GM18498 (cell line): ENCODE data around the gene CCDC38.

ENCODE experiments used
- ATAC-seq: cut with Tn5 transposase; IDR thresholded peaks from one replicate; pipeline ENCODE4 v1.9.1; 2021; ENCODE audit warnings: mild to moderate bottlenecking, moderate library complexity; ENCODE audit not compliant: unreplicated experiment

CCDC38 gene

DNA sequence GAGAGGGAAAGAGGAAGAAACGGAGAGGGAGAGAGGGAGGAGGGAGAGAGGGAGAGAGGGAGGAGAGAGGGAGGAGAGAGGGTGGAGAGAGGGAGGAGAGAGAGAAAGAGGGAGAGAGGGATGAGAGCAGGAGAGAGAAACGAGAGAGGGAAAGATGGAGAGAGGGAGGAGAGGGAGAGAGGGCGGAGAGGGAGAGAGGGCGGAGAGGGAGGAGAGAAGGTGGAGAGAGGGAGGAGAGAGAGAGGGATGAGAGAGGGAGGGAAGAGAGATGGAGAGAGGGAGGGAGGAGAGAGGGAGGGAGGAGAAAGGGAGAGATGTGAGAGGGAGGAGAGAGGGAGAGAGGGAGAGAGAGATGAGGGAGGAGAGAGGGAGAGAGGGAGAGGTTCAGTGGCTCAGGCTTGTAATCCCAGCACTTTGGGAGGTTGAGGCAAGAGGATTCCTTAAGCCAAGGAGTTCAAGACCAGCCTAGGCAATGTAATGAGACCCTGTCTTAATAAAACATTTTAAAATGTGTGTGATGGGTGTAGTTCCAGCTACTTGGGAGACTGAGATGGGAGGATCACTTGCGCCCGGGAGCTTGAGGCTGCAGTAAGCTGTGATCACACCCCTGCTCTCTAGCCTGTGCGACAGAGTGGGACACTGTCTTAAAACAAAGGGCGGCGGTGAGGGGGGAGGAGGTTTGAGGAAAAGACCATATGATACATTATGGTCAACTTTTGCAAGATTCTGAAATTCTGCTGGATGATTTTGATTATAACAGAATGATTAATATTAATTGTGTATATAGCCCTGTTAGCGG, 105.0 kb downstream of the CCDC38 start:
- no peak for ATAC-seq

DNA sequence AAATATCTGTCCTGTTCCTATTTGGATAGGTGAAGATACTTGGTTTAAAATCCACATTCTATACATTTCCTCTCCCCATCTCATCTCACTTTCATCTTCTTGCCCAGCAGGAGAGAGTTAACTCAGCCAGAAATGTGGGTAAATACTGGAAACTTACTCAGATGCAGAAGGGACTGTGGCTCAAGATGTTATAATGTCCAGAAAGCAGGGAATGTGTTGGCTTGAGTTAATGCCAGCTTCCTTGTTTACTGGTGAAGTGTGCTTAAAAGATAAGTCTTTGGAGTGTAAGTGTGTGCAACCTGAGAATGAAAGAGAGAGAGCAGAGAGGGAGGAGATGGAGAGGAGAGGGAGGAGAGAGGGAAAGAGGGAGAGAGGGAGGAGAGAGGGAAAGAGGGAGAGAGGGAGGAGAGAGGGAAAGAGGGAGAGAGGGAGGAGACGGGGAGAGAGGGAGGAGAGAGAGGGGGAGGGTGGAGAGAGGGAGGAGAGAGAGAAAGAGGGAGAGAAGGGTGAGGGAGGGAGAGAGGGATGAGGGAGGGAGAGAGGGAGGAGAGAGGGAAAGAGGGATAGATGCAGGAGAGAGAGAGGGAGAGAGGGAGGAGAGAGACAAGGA, 105.7 kb downstream of the CCDC38 start:
- no peak for ATAC-seq

DNA sequence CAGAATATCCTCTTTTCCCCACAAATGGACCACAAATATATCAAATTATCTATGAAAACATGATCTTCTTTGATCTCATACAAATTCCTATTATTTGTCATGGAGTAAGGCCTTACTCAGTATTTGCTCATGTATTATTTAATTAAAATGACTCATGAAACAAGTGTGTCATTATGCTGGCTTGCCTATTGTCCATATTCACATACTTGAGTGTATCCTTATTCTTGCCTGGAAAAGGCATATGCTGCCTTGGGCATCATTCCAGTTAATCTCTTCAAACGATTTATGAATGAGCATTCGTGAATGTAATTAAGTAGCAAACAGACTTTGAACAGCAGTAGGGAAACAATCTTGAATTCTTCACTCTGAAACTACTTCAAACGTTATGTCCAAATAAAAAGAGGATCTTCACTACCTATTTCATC, 106.2 kb downstream of the CCDC38 start:
- no peak for ATAC-seq

DNA sequence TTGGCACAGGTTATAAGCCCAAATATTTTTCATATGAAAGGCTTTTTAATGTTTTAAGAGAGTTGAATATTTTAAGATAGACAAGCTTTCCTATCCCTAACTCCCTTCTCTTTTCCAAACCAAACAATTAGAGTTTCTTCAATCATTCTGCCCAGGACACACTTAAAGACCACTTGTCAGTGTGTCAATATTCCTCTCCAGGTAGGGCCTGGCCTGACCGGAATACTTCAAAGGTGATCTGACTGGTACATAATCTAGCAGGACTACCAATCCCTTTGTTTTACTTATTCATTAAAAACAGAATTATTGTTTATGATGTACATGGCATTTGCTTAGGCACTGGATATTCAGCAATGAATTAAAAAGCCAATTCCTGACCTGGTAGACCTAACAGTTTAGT, 107.8 kb downstream of the CCDC38 start:
- ATAC-seq, result no peak

DNA sequence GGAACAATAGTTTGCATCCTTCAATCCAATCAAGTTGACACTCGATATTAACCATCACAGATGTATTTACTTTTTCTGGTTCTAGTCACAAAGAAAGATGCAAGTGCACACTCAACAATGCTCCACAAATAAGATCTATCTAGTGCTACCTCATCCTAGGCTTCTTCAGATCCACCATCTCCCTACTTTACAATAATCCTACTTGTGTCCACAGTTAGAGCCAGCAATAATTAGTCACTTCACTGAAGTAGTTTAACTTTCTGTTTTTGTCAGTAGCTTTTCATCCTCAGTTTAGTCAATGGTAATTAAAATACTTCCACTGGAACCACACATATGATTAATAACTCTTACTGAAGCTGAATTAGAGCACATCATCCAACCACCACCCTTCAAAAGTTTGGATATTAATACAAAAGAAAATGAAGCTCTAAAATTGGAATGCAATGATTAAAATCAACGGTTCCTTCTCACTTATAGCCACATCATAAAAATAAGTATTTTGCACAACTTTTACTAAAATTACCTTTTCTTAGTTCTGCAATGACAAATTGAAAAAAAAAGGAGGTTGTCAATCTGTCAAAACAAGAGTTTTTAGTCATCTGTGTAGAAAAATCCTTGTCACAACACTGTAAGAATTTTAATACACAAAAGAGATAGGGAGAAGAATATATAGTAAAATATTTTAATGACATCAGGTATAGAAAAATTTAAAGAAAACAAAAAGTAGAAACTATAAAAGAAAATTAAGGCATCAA, 111.9 kb downstream of the CCDC38 start:
- no peak for ATAC-seq

DNA sequence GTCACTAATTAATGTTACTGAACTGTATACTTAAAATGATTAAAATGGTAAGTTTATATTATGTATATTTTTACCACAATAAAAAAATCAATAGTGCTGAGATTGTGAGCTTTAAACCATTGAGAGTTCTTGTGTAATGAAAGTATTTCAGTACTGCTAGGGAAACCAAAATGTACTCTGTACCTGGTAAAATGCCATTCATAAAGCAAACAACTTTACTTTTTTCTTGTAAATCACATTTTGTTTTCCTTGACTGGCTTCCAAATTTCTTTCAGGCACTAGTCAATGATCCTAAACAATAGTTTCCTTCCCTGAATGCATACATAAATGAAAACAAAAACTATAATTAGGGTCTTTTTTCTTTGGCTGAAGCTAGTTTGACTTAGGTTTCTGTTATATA, 113.0 kb downstream of the CCDC38 start:
- no peak for ATAC-seq

DNA sequence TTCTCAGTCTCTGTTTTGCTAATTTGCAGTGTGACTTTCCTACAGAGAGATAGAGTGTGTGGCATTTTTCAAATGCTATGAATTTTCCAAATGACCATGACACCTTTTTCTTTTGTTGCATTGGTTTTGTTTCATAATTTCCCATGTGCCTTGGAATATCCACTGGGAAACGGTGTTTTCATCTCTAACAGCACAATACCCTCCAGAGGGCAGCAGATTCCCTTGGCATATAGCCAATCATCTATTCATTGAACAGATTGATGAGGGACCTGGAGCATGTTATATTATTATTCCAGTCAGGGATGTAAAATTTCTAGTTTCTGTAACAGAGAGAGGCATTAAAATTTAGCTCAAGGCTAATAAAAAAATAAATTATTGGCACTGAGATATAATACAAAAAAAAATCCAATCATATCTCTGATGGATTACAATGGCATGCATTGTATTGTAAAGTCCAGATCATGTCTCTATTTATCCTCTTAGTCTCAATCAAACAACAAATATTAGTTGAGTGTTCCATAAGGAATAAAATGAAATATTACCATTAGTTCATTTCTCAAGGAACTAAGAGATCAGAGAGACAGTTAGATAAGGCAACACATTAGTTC, 122.2 kb downstream of the CCDC38 start:
- ATAC-seq, result no peak
